Ovary (tissue), 3 donors: ENCODE results near the gene C10orf105.

Experiments
- EP300 ChIP-seq: sonication (generic); formaldehyde crosslinking; IDR thresholded peaks from one replicate; pipeline ENCODE4 v1.6.1; 2017; ENCODE audit warnings: antibody characterized with exemption
- POLR2A ChIP-seq: fragments of 450-650 bp; IDR thresholded peaks from one replicate; pipeline ENCODE4 v1.6.1; 2017; ENCODE audit warnings: antibody characterized with exemption, mild to moderate bottlenecking, moderate library complexity
- TF ChIP-seq, protein P1 (sequence below), 3 donors: fragments of 450-650 bp in 2 of 3; fragments of 200-600 bp in 1 of 3; IDR thresholded peaks; one replicate each; pipeline versions ENCODE4 v1.5.1 to v1.8.0; 2016 to 2022; ENCODE audit warnings: antibody characterized with exemption in 3 of 3, mild to moderate bottlenecking in 1 of 3
- donor health status: DM: no; HTN: no; CAD: no.

DNA sequence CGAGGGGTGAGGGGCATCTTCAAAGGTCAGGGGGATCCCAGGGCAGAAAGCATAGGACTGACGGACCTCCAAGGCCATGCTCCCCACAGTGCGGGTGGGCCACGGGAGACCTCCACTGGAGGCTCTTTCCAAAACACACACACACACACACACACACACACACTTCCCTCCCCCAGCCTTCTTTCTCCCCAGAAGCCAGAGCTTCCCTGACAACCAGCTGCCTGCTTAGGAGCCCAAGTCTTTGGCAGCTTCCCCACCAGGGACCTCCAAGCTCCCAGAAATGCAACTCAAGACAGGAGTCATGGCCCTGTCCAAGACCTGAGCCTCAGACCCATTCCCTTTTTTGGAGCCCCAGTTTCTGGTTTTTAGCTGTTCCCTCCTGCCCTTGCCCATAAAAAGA is 710 bp upstream of the C10orf105 start:
- TF ChIP-seq, protein P1, sequence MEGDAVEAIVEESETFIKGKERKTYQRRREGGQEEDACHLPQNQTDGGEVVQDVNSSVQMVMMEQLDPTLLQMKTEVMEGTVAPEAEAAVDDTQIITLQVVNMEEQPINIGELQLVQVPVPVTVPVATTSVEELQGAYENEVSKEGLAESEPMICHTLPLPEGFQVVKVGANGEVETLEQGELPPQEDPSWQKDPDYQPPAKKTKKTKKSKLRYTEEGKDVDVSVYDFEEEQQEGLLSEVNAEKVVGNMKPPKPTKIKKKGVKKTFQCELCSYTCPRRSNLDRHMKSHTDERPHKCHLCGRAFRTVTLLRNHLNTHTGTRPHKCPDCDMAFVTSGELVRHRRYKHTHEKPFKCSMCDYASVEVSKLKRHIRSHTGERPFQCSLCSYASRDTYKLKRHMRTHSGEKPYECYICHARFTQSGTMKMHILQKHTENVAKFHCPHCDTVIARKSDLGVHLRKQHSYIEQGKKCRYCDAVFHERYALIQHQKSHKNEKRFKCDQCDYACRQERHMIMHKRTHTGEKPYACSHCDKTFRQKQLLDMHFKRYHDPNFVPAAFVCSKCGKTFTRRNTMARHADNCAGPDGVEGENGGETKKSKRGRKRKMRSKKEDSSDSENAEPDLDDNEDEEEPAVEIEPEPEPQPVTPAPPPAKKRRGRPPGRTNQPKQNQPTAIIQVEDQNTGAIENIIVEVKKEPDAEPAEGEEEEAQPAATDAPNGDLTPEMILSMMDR (IDR thresholded peaks at IDR 0.05) = no peak
- TF ChIP-seq EP300 = no peak
- no peak for TF ChIP-seq POLR2A
